Measurements from ENCODE around the gene WNK2.

Gene WNK2

GRCh38 chr9:93149361-93149760 is 34.6 kb upstream of the WNK2 start:
- Histone ChIP-seq H3K36me3 (no peaks in the 10 kb centered on the region), H3K4me3 (ENCODE audit: low read depth, low read length) (no peak overlapping the region), H3K9me3 (no peaks in the 10 kb centered on the region; the same call in 1 of the 2 replicates), H3K4me1 (no peaks in the 10 kb centered on the region; the same call in 1 of the 2 replicates), H3K27me3 (no peaks in the 10 kb centered on the region)
- TF ChIP-seq CTCF (IDR thresholded peaks at IDR 0.05; ENCODE audit: low read depth, low read length): no peak
- no peak for DNase-seq

- H3K27me3 ChIP-seq: no peaks in the 10 kb centered on the region
These were observed 32.7 kb upstream of the WNK2 start for GRCh38 chr9:93151097-93151784.

GRCh38 chr9:93154293-93154903 is 29.5 kb upstream of the WNK2 start:
- peak; percentile 85 for TF ChIP-seq CTCF (IDR thresholded peaks at IDR 0.05; ENCODE audit: low read depth, low read length)
- Histone ChIP-seq H3K9me3 (no peaks in the 10 kb centered on the region), H3K36me3 (no peaks in the 10 kb centered on the region), H3K4me1 (no peaks in the 10 kb centered on the region), H3K4me3 (ENCODE audit: low read depth, low read length) (no peak overlapping the region), H3K27me3 (no peaks in the 10 kb centered on the region)
- DNase-seq: peak; percentile 62

More at GRCh38 chr9:93151097-93151784, 32.7 kb upstream of the WNK2 start:
- Histone ChIP-seq H3K9me3 (no peaks in the 10 kb centered on the region; the same call in 1 of the 2 replicates), H3K4me3 (ENCODE audit: low read depth, low read length) (no peak overlapping the region), H3K4me1 (no peaks in the 10 kb centered on the region), H3K36me3 (no peaks in the 10 kb centered on the region)
- TF ChIP-seq CTCF (IDR thresholded peaks at IDR 0.05; ENCODE audit: low read depth, low read length): no peak
- no peak for DNase-seq

- Histone ChIP-seq H3K27me3 (no peaks in the 10 kb centered on the region), H3K36me3 (no peaks in the 10 kb centered on the region), H3K4me1 (no peaks in the 10 kb centered on the region), H3K9me3 (no peaks in the 10 kb centered on the region), H3K4me3 (ENCODE audit: low read depth, low read length) (no peak overlapping the region)
- no peak for TF ChIP-seq CTCF (IDR thresholded peaks at IDR 0.05; ENCODE audit: low read depth, low read length)
- no peak for DNase-seq
These were observed 28.0 kb upstream of the WNK2 start for GRCh38 chr9:93155716-93156474.

GRCh38 chr9:93156475-93157008 is 27.4 kb upstream of the WNK2 start:
- Histone ChIP-seq H3K36me3 (no peaks in the 10 kb centered on the region), H3K4me1 (no peaks in the 10 kb centered on the region), H3K4me3 (ENCODE audit: low read depth, low read length) (no peak overlapping the region), H3K27me3 (no peaks in the 10 kb centered on the region), H3K9me3 (no peaks in the 10 kb centered on the region)
- no peak for TF ChIP-seq CTCF (IDR thresholded peaks at IDR 0.05; ENCODE audit: low read depth, low read length)
- no peak for DNase-seq
